Hematopoietic multipotent progenitor cell treated with erythropoietin and hydrocortisone succinate and interleukin-3 and kit ligand, for 17 days (in vitro differentiated cells): Measurements from ENCODE around the gene TEX14.
"Not testable (repeated sequence)": the region's sequence is repeated elsewhere in the genome, so short reads cannot be mapped to it uniquely, and the experiment has no call there.

Experiments used
- DNase-seq: peaks from one replicate; pipeline ENCODE4 v3.0.0-alpha.2; 2015; ENCODE audit warnings: low spot score

TEX14 gene

GRCh38 chr17:58565389-58566311 is 126.2 kb downstream of the TEX14 start:
- DNase-seq: no peak

GRCh38 chr17:58564971-58565370 is 126.9 kb downstream of the TEX14 start:
- no peak for DNase-seq

GRCh38 chr17:58564243-58564642 is 127.6 kb downstream of the TEX14 start:
- DNase-seq: no peak

GRCh38 chr17:58560511-58560910 is 131.3 kb downstream of the TEX14 start:
- DNase-seq: no peak

- no peak for DNase-seq
Measured at GRCh38 chr17:58557981-58558380, 133.9 kb downstream of the TEX14 start.

- DNase-seq: no peak
Measured at GRCh38 chr17:58556833-58557250, 135.0 kb downstream of the TEX14 start.

- DNase-seq: not testable (repeated sequence)
Measured at GRCh38 chr17:58555109-58555508, 136.7 kb downstream of the TEX14 start.

- DNase-seq: no peak
Measured at GRCh38 chr17:58541249-58541648, 150.6 kb downstream of the TEX14 start.

GRCh38 chr17:58539698-58540097 is 152.1 kb downstream of the TEX14 start:
- DNase-seq: no peak

- no peak for DNase-seq
Measured at GRCh38 chr17:58538811-58539409, 152.9 kb downstream of the TEX14 start.

GRCh38 chr17:58537266-58537665 is 154.6 kb downstream of the TEX14 start:
- DNase-seq: no peak

GRCh38 chr17:58536542-58536941 is 155.3 kb downstream of the TEX14 start:
- DNase-seq: no peak

- DNase-seq: no peak
Measured at GRCh38 chr17:58535431-58535830, 156.4 kb downstream of the TEX14 start.

GRCh38 chr17:58534901-58535421 is 156.9 kb downstream of the TEX14 start:
- no peak for DNase-seq

- no peak for DNase-seq
Measured at GRCh38 chr17:58534331-58534730, 157.5 kb downstream of the TEX14 start.

GRCh38 chr17:58533616-58534188 is 158.1 kb downstream of the TEX14 start:
- no peak for DNase-seq

GRCh38 chr17:58532555-58532951 is 159.3 kb downstream of the TEX14 start:
- DNase-seq: no peak

- DNase-seq: peak; percentile 19
Measured at GRCh38 chr17:58531661-58532554, 159.9 kb downstream of the TEX14 start.

GRCh38 chr17:58531122-58531521 is 160.7 kb downstream of the TEX14 start:
- DNase-seq: no peak

GRCh38 chr17:58530655-58531054 is 161.2 kb downstream of the TEX14 start:
- DNase-seq: no peak

GRCh38 chr17:58529275-58529674 is 162.6 kb downstream of the TEX14 start:
- DNase-seq: no peak

- no peak for DNase-seq
Measured at GRCh38 chr17:58528443-58528842, 163.4 kb downstream of the TEX14 start.
